HG02588 (cell line): Measurements from ENCODE around the gene GADD45B.
A peak's percentile ranks its signal among the peaks of the same experiment; 100 is the strongest.
"Not testable (repeated sequence)": the region's sequence is repeated elsewhere in the genome, so short reads cannot be mapped to it uniquely, and the experiment has no call there.

Source experiments
- ATAC-seq: cut with Tn5 transposase; IDR thresholded peaks from one replicate; pipeline ENCODE4 v1.9.1; 2021; ENCODE audit warnings: mild to moderate bottlenecking, moderate library complexity; ENCODE audit not compliant: unreplicated experiment

Gene GADD45B

DNA sequence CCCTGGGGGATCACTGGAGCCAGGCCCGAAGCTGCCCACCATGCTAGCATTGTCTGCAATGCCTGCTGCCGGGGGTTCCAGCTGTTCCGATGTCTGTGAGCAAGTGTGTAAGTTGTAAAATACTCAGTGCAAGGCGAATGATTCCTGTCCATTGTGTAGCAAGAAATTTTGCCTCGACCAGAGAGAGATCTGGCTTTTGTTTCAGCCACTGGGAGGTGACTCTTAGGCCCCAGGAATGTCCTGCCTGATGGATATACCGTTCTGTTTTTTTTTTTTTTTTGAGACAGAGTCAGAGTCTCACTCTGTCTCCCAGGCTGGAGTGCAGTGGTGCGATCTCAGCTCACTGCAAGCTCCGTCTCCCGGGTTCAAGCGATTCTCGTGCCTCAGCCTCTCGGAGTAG lies 7.3 kb upstream of the GADD45B start:
- no peak for ATAC-seq

- ATAC-seq: no peak
Observed at GRCh38 chr19:2469102-2469914, 6.6 kb upstream of the GADD45B start.

DNA sequence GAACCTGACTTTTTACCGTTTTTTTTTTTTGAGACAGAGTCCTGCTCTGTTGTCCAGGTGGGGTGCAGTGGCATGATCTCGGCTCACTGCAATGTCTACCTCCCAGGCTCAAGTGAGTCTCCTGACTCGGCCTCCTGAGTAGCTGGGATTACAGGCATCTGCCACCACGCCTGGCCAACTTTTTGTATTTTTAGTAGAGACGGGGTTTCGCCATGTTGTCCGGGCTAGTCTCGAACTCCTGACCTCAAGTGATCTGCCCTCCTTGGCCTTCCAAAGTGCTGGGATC lies 6.1 kb upstream of the GADD45B start:
- not testable (repeated sequence) for ATAC-seq

GRCh38 chr19:2474232-2475017 lies 1.5 kb upstream of the GADD45B start:
- ATAC-seq: peak; percentile 32

- peak; percentile 8 for ATAC-seq
Observed at GRCh38 chr19:2475018-2475701, 767 bp upstream of the GADD45B start.

DNA sequence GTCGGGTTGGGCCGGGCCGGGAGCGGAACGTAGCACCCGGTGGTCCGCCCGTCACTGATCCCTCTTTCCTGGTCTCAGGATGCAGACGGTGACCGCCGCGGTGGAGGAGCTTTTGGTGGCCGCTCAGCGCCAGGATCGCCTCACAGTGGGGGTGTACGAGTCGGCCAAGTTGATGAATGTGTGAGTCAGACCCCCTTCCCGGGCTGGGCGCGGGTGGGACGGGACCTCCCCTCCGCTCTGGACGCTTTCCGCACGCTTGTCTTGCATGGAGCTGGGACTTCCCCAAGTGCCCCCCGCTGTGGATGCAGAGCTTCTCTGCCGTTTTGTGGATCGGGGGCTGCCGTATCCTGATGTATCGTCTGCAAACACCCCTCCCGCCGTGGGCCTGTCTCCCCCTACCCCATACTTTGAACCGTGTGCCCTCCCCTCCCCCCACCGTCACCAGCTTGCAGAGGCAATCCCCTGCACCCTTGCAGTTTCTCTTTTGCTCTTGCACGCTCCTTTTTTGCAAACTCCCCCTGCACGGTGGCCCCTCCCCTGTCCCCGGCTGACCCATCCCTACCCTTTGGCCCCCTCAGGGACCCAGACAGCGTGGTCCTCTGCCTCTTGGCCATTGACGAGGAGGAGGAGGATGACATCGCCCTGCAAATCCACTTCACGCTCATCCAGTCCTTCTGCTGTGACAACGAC lies 669 bp downstream of the GADD45B start:
- peak; percentile 9 for ATAC-seq

GRCh38 chr19:2477141-2477710 lies 1.3 kb downstream of the GADD45B start:
- no peak for ATAC-seq

DNA sequence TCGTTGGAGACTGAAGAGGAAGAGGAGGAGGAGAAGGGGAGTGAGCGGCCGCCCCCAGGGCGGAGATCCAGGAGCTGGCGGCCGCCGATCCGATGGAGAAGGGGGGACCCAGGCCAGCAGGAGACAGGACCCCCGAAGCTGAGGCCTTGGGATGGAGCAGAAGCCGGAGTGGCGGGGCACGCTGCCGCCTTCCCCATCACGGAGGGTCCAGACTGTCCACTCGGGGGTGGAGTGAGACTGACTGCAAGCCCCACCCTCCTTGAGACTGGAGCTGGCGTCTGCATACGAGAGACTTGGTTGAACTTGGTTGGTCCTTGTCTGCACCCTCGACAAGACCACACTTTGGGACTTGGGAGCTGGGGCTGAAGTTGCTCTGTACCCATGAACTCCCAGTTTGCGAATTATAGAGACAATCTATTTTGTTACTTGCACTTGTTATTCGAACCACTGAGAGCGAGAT lies 1.8 kb downstream of the GADD45B start:
- ATAC-seq: no peak

DNA sequence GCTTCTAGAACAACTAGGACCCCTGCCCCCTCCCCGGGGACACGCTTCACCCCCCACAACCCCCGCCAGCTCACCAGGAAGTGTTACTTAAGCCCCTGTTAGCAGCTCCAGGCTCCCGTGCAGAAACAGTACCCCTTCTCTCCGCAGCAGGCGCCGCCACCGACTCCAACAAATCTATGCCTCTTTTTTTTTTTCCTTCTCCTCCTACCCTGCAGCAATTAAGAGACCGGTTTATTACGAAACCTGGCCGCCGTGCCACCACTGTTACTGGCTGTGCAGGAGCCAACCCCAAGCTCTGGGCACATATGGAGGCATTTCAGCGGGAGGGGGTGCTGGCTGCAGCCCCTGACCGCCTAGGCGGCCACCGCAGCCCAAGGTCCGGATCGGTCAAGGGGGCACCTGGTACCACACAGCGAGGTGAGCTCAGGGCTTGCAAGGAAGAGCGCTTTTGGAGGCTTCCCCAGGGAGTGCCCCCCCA lies 2.4 kb downstream of the GADD45B start:
- no peak for ATAC-seq

- ATAC-seq: no peak
Observed at GRCh38 chr19:2478756-2479555, 3.0 kb downstream of the GADD45B start.

- no peak for ATAC-seq
Observed at GRCh38 chr19:2479556-2480194, 3.7 kb downstream of the GADD45B start.

DNA sequence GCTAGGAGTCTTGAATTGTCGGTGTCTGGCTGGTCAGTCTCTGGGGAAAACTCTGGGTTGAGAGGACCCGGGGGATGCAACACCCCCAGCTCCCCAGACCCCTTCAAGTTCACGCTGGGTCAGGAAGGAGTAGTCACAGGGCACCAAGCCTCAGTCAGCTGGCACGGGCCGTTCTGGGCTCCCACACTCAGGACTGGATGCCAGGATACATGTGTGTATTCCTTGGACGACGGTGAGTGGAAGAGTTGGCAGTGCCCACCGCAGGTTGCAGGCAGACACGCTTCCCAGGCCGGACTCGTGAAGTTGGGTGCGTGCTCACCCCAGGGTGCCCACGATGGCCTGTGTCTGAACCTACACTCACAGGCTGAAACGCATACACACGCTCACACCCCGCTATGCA lies 5.5 kb downstream of the GADD45B start:
- ATAC-seq: no peak

DNA sequence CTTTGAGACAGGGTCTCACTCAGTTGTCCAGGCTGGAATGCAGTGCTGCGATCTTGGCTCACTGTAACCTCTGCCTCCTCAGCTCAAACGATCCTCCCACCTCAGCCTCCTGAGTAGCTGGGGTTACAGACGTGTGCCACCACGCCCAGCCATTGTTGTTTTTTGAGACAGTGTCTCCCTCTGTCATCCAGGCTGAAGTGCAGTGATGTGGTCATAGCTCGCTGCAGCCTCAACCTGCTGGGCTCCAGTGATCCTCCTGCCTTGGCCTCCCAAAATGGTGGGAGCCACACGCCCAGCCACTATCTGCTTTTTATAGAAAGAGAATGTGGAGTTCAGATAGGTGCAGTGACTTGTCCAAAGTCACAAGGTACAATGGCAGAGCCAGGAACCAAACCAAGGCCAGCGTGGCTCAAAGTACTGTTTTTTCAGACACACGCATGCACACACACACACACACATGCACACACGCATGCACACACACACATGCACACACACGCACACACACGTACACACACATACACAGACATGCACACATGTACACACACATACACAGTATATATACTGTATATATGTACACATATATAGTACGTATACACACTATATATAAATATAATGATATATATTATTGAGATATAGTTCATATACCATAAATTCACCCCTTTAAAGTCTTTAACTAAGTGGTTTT lies 6.6 kb downstream of the GADD45B start:
- ATAC-seq: no peak

- no peak for ATAC-seq
Observed at GRCh38 chr19:2483084-2483483, 7.2 kb downstream of the GADD45B start.

GRCh38 chr19:2483484-2484151 lies 7.7 kb downstream of the GADD45B start:
- ATAC-seq: no peak

GRCh38 chr19:2484178-2484937 lies 8.4 kb downstream of the GADD45B start:
- ATAC-seq: no peak

- no peak for ATAC-seq
Observed at GRCh38 chr19:2485428-2485827, 9.5 kb downstream of the GADD45B start.
